Measurements from ENCODE around the gene RPIA.
A peak's percentile ranks its signal among the peaks of the same experiment; 100 is the strongest.

RPIA gene

DNA sequence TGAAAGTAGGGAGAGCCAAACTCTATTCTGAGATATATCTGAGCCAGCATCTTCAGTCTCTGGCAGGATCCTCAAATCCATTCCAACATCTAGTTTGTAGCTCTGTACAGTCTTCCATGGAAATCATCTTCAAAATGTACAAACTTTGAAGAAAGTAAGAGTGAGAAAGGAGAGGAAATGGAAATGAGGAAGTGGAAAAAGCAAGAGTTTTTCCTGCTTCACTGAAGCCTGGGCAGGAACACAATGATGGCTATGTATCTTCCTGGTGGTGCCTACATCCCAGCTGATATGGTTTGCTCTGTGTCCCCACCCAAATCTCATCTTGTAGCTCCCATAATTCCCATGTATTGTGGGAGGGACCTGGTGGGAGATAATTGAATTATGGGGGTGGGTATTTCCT lies 4.1 kb upstream of the RPIA start:
- no peak for DNase-seq

DNA sequence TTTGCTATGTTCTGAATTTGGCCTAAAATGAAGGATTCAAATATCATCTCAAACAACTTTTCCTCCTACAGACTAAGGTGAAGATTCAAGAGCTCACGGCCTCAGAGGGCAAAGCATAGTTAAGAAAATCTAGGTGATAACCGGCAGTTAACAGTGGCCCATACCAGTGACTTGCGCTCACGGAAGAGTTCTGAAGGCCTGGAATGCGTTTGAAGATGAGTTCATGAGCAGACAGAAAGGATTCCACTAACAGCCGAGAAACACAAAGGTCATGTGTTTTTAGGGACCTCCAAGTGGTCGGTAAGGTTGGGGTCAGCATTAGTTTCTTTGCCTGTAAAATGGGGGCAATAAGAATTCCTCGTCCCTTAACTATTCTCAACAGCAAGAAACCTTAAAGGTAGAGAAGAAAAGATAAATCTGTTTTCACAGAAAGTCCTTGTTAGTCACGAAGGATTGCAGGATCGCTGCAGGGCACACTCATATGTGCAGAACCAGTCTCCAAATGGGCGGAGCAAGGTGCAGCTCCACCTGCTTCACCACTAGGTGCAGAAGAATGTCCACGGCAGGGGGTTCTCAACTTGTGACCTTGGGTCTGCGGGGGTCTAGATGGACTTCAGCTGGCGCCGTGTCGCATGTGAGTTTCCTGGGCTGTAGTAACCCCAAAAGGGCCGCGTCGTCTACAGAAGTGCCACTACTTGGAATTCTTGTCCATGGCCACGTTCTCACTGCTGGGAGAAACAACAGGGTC lies 708 bp upstream of the RPIA start:
- peak; percentile 33 for DNase-seq

DNA sequence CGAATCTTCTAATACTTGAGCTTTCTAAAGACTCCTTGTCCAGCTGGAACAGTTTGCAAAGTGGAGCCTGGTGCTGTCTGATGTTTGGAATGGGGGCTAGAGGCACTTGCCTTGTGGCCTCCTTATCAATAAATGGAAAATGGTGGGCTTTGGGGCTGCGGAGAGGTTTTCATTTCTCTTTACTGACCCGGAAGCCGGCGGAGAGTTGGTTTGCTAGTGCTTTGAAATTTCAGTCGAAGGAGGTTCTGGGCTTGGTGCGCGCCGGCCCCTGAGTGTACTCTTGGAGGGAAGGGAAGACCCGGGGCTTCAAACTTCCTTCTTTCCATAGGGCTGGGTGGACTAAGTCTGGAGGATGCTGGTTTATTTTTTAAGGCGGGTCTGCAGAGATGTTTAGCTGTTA lies 714 bp downstream of the RPIA start:
- DNase-seq = no peak

DNA sequence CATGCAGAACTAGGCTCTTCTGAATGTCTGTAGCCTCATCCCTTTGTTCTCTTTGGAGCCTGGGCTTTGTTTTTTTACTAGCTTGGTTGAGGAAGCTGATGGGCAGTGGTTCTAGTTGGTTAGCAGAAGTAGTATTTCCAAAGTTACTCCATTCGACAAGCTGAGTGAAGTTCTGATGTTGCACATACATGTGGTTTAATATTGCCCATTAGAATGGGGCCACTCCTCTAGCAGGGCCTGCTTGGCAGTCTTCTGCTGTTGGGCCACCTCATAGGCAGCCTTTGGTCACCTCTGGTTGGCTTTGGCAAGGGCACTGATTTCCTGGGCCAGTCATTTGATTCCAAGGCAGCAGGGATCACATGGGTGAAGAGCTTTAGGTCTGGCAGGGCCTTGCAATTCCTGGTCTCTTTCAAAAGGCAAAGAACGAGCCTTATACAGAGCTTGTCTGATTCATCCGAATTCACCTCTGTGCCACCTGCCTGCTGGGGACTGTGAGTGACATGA lies 2.5 kb downstream of the RPIA start:
- DNase-seq = no peak

DNA sequence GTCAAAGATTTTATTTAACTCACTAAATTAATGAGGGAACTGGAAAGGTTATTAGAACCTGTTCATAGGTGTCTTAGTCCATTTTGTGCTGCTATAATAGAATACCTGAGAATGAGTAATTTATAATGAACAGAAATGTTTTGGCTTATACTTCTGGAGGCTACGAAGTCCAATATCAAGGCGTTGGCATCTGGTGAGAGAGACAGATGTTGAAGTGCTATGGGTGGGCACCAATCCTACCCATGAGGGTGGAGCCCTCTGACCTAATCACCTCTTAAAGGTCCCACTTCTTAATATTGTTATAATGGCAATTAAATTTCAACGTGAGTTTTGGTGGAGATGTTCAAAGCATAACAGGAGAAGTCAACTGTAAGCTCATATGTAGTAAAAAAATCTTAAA lies 5.1 kb downstream of the RPIA start:
- DNase-seq = no peak

DNA sequence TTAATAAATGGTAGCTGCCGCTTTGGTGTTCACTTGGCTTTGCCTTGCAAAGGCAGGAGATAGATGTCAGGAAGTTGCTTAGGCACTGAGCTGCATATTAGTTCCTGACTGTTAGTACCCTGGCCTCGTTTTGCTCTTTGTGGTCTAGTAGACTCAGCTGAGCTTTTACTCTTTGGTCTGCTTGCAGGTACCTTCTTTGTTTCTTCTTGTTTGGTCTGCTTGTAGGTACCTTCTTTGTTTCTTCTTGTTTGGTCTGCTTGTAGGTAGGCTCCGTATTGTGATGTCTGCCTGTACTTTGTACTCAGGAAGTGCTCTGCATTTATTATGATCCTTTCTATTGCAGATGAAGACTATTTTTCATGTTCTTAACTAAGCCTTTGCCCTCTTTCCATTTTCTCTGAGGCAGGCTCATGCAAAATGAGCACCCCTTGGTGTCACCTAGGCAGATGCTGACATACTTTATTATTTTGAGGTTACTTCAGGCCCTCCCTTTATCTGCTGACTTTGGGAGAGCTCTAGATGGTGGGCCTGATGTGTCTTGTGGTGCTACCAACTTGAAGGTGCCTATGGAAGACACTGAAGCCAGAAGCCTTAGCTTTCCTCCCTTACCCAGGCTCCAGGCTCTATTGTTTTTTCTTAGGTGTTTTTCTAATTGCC lies 6.0 kb downstream of the RPIA start:
- DNase-seq = no peak

DNA sequence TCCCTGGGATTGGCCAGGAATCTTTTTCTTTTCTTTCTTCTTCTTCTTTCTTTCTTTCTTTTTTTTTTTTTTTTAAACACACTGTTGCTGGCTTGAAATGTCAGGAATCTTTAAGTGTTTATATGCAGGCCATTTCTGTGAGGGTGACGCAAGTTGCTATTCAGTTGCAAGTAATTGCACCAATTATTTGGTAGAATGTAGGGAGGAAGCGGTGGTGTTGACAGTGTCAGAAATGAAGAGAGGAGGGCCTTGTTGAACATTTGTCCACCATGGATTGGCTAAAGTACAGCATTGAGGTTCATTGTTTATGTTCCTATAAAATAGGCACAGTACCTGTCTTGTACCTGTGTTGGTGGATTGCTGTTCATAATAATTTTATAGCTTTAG lies 6.5 kb downstream of the RPIA start:
- DNase-seq = no peak

DNA sequence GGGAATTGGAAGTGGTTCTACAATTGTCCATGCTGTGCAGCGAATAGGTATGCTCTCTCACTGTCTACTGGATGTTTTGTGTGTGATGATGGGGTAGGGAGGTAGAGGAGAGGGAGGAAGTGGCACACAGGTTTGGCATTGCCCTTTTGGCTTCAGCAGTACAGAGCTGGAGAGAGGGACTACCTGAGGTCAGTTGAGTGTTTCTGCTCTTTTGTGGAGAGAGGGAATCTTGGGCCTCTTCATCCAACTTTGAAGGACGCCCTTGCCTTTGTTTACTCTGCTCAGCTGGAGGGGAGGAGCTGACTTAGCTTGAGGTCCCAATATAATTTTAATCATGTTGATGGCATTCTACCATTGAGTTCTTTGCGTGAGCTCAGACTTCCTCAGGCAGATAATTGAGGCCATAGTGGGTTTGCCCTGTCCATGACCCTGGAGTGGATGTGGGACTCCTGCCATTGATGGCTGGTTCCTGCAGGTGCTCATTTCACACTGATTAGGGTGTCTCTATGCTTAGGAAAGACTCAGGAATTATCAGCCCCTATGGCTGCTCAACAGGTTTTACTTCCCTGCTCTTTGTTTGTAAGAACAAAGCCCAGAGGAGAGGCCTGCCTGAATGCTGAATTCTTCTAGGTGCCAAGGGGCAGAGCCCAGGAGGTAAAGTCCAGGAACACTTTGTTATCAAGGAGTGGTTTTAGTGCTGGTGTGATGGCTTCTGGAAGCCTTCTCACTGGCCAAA lies 7.2 kb downstream of the RPIA start:
- DNase-seq = no peak

DNA sequence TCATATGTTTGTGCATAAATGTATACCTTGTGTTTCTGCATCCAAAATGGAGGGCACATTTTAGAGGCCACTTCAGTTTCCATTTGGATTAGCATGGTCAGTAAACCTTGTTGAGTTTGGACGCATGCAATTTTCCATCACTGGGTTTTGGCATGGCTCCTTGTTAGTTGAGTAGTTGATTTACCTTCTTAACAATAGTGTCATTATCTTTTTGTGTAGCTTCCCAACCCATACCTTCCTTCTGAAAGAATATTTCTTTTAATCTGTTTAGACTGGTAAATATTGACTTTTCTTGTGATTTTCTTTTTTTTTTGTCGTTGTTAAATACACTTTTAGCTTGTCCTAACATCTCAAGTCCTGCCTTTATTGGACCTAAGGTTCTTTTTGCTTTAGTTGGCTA lies 15.5 kb downstream of the RPIA start:
- no peak for DNase-seq

DNA sequence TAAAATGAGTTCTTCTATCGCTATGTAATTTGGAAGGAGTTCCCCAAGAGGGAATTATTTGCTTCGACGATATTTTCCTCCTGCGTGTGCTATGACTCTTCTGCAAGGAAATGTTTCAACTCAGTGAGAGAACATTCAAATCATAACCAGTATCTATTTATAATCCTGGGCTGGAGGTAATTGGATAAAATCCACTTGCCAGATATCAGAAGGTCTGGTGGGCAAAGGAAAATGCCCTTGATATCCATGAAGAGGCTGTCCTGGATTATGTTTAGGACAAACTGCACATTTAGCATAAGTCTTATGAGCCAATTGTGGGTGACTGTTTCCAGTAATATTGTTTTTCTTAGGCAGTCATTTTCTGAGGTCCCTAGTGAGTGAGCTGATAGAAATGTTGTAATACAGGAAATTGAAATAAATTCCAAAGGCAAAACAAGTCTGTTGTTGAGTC lies 17.7 kb downstream of the RPIA start:
- DNase-seq = no peak

DNA sequence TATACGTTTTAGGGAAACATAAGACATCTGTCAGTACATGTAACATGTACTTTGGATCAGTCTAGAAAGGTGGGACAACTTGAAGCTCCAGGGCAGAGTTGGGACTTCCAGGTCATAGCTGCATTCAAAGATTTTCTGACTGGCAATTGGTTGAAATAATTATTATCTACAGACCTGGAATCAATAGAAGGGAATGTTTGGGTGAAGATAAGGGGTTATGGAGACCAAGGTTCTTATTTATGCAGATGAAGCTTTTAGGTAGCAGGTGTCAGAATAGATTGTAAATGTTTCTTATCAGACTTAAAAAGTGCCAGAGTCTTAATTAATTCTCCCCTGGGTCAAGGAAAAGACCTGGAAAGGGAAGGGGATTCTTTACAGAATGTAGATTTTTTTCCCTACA lies 19.8 kb downstream of the RPIA start:
- DNase-seq = no peak

DNA sequence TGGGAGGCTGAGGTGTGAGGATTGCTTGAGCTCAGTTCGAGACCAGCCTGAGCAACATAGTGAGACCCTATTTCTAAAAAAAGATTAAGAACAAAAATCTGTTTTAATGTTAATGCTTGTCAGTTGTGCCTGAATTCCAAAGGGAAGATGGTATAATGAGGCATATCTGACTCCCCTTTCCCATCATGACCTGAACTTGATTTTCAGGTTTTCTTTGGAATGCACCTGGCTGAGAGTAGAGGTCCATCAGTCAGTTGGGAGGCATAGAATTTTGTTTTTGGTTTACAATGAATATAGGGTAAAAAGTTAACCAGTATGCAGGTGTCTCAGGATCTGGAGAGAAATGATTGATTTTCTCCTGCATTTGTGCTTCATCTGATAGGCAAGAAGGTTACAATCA lies 20.4 kb downstream of the RPIA start:
- no peak for DNase-seq

DNA sequence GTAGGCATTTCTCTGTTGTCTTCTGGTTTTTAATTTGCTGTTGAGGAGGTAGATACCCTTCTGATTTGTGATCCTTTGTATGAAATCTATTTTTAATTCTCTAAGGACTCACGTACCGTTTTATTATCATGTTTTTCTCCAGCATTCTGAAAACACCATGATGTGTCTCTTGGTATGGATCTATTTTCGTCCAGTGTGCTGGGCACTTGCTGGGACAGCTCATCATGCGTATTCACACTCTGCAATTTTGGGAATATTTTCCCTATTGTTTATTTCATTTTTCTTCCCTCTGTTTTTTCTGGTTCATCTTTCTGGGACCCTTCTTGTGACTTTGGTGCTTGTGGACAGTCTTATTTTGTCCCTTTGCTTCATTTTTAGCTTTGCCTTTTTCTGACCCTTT lies 21.9 kb downstream of the RPIA start:
- no peak for DNase-seq

DNA sequence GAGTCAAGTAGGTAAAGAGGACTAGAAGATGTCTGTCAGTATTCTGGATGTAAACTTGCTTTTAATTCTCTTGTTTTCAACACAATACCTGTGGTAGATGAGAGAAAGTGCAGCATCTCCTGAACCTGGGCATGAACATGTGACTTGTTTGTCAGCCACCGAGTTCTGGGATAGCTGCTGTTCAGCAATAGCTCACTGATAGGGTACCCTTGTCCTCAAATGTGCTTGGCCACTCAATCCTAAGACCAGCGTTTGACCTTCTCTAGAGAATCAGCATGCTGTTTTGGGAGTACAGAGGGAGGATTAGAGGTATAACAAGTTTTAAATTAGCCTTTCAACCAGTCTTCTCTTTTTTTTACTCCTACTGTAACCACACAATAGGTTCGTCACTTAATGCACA lies 23.2 kb downstream of the RPIA start:
- no peak for DNase-seq

DNA sequence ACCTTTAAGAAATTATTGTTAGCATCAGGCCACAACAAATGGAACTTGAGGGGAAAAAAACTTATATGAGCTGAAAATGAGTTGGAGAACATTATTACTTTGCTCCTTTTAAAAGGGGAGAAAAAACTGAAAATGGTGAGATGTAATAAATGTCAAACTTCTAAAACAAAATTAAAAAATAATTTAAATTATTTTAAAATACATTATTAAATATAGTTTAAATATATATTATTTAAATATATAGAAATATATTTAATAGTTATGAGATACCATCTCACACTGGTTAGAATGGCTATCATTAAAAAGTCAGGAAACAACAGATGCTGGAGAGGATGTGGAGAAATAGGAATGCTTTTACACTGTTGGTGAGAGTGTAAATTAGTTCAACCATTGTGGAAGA lies 28.9 kb downstream of the RPIA start:
- no peak for DNase-seq

DNA sequence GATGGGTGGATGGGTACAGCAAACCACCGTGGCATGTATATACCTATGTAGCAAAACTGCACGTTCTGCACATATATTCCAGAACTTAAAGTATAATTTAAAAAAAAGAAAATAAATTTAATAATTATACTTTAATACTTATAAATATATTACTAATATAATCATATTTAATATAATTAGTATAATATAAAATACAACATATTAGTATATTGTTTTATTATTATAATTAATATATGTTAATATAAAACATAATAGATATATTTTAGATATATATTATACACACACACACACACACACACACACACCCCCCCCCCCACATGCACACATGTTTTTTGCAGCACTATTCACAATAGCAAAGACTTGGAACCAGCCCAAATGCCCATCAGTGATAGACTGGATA lies 29.8 kb downstream of the RPIA start:
- DNase-seq = no peak

DNA sequence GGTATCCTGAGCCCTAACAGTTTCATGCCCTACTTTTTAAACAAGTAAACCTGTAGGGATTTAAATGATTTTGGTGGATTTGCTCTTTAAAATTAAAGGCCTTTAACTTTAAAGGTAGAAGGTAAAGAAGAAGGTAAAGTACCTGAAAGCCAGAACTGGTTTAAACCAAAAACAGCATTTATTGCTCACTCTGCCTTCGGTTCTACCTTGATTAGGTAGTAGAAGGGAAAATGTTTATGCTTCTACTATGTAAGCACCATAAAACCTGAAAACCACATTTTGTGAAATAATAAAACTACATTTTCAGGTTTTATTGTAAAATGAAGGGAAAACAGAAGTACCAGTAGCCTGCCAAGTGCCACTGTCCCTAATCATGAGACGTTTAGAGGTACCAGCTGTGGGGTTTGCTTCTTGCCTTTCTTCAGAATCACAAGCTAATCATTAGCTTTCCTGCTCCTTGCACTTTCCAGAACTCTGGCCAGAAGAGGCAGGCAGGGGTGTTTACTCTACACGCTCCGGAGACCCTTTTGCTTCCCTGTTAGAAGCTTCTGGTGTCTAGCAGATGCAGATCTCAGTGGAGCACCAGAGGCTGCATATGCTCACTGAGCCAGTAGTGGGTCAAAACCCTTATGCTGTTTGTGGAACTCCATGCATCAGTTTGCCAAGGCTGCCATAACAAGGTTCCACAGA lies 33.3 kb downstream of the RPIA start:
- no peak for DNase-seq

DNA sequence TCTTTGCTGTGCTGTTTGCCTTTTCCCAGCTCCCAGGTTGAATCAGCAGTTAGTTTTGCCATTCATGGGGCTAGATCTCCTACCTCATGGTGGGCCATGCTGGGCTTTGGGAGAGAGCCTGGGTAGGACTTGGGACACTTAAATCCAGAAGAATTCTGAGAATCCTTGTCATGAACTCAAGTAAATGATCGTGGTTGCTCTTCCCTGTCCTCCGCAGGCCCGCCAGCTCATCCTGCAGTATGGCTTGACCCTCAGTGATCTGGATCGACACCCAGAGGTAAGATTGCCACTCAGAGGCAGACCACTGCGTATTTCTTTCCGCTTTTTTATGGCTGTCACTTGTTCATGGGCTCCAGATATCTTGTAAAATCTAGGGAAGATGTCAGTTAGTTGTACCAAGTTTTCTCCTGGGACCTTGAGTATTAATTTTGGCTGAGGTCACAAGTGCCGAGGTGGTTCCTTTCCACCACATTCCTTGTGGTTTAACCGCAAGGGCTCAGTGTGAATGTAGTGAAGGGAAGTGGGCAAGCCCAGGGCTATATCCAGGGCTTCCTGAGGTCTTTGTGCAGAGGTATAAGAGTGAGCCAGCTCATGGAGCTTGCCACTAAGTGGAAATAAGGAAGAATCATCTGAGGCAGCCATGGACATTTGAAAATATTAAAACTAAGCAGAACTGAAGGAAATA lies 37.7 kb downstream of the RPIA start:
- no peak for DNase-seq

DNA sequence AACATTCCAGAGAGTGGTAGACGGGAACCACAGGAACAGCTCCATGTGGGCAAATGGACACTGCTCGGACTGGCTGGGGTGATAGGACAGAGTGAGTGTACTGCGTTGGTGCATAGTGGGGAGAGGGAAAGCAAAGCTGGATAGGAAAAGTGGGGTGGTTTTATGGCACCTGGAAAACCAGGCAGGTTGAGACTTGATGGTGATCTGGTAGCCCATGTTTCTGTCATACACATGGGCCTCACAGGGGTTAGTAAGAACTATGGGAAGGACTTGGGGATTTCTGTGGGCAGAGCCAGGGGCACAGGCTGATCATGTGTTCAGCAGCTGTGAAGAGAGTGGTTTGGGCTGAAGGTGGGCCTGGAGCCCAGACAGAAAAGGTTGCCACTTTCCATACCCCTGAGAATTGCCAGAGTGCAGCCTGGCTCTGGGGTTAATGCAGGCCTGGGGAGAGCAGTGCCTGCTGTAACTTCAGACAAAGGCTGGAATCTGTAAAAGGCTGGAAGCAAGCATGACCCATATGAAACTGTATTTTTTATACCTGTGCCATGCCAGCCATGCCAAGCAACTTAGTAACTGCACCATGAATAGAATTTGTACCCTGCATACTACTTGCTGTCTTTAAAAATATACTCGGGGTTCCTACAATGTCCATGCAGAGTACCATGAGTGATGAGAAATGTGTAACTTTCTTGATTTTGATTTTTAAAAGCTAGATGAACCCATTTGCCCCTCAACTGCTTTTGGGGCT lies 41.9 kb downstream of the RPIA start:
- DNase-seq = no peak

DNA sequence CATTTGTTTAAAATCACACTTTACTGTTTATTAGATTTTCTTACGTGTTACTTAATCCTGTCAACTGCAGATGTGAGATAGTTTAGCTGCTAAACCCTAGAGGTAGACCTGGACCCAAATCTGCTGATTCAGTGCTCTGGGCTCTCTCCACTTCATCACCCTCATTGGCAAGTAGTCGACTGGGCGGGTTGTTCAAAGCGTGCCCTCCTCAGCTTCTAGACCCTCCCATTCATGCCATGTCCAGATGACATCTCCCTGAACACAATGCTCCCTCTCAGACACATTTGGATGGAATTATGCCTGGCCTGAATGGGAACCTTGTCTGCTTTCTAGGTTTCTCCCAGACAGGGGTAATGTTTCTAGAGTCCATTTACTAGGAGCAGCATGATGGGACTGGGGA lies 43.7 kb downstream of the RPIA start:
- DNase-seq = no peak

DNA sequence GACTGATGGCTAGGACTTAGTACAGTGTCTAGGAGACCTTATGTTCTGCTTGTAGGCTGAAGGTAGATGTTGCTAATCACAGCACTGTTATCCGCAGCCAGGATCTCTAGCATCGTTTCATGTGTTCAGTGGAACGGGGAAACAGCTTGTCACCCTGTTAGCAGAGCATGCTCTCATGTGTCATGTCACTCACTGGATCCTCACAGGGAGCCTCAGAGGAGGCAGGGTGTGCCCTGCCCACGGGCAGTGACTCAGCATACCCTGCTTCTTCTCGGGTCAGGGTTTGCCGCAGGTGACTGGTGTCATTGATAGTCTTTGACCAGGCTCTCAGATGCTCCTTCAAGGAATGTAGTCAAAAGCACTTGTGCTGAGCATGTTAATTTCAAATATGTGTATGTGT lies 44.4 kb downstream of the RPIA start:
- no peak for DNase-seq

DNA sequence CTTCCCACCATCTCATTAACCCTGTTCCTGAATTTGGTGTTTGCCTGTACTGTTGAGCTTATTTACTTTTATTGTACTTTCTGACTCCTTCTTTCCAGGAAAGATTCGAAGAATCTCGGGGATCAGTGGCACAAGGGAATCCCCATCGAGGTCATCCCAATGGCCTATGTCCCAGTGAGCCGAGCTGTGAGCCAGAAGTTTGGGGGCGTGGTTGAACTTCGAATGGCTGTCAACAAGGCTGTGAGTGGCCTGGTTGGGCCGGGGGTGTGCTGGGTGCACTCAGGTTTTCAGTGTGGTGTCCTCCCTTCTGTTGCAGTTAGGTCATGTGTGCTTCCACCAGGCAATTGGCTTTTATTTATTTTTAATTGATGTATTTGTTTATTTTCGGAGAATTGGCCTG lies 45.0 kb downstream of the RPIA start:
- DNase-seq = no peak
